Peyer's patch (tissue), 4 donors: ENCODE measurements around the gene ACYP1.

ENCODE experiments used
- CTCF ChIP-seq, 6 experiments: fragments of 450-650 bp in 4 of 6; fragments of 200-600 bp in 2 of 6; sonication (generic) in 1 of 6; IDR thresholded peaks; one replicate each; pipeline ENCODE4 v1.5.1; 2017 to 2019; ENCODE audit warnings: antibody characterized with exemption in 6 of 6, mild to moderate bottlenecking in 3 of 6, moderate library complexity in 1 of 6
- POLR2A ChIP-seq, 2 donors: fragments of 450-650 bp; IDR thresholded peaks; one replicate each; pipeline ENCODE4 v1.5.1; 2017; ENCODE audit warnings: antibody characterized with exemption in 2 of 2, mild to moderate bottlenecking in 2 of 2, moderate library complexity in 2 of 2

- TF ChIP-seq CTCF (IDR thresholded peaks at IDR 0.05) (no peak), POLR2A (IDR thresholded peaks at IDR 0.05) (no peak)
Observed at GRCh38 chr14:75094896-75095295, 31.1 kb upstream of the ACYP1 start.
